Ovary (tissue), 9 donors: Measurements from ENCODE around the gene PRICKLE1. TPM values are rescaled to one million over a fixed set of nuclear protein-coding genes. Genes with fewer than 3 reads are reported as not detected.
A peak's percentile ranks its signal among the peaks of the same experiment; 100 is the strongest.

ENCODE experiments used
- DNase-seq, 5 donors: peaks; one replicate each; pipeline ENCODE4 v3.0.0-alpha.2; 2019 to 2020
- H3K27ac ChIP-seq, 2 donors: fragments of 200-600 bp; one replicate each; pipeline versions ENCODE4 v1.5.1 to v1.8.0; 2019 to 2022
- H3K27me3 ChIP-seq: fragments of 200-600 bp; one replicate; pipeline ENCODE4 v1.8.0; 2022
- H3K36me3 ChIP-seq: fragments of 200-600 bp; sonication (generic); one replicate; pipeline ENCODE4 v1.5.1; 2019
- H3K4me1 ChIP-seq: one replicate; pipeline ENCODE4 v1.8.1; 2013; ENCODE audit warnings: mild to moderate bottlenecking, moderate library complexity; ENCODE audit not compliant: insufficient read depth
- H3K4me3 ChIP-seq: fragments of 200-600 bp; sonication (generic); one replicate; pipeline ENCODE4 v1.5.1; 2017
- H3K9me3 ChIP-seq, 2 donors: fragments of 200-600 bp in 1 of 2; sonication (generic) in 1 of 2; one replicate each; pipeline versions ENCODE4 v1.5.1 to v1.8.1; 2013 to 2019; ENCODE audit warnings: mild to moderate bottlenecking in 1 of 2, moderate library complexity in 1 of 2
- CTCF ChIP-seq, 3 donors: fragments of 450-650 bp in 2 of 3; fragments of 200-600 bp in 1 of 3; IDR thresholded peaks; one replicate each; pipeline versions ENCODE4 v1.5.1 to v1.8.0; 2016 to 2022; ENCODE audit warnings: antibody characterized with exemption in 3 of 3, mild to moderate bottlenecking in 1 of 3
- EP300 ChIP-seq: sonication (generic); formaldehyde crosslinking; IDR thresholded peaks from one replicate; pipeline ENCODE4 v1.6.1; 2017; ENCODE audit warnings: antibody characterized with exemption
- POLR2A ChIP-seq: fragments of 450-650 bp; IDR thresholded peaks from one replicate; pipeline ENCODE4 v1.6.1; 2017; ENCODE audit warnings: antibody characterized with exemption, mild to moderate bottlenecking, moderate library complexity
- WGBS, 3 donors: extraction: QIAGEN DNeasy Blood & Tissue Kit in 1 of 3; methylation state at CpG; one replicate each; pipeline versions ENCODE4 v1.1.5 to v1.1.7; 2013 to 2017; 5-methylcytosine and 5-hydroxymethylcytosine counted together
- intact Hi-C, 4 donors: fragments of 100-400 bp; cut with DNase I; formaldehyde crosslinking; loops; one replicate each; pipeline versions ENCODE4 v1.11.0 to v1.15.1; 2022 to 2023
- polyA plus RNA-seq, 2 donors: library from polyadenylated mRNA; stranded (reverse); fragments of 200-250 nt in 1 of 2; fragments of 350-450 nt in 1 of 2; fragmentation: Illumina TruSeq in 1 of 2; extraction: RNeasy Lipid Tissue Mini Kit (QIAGEN cat#74804) in 1 of 2; gene quantifications; one replicate each; pipeline ENCODE4 v1.2.3, GENCODE V29; 2013 to 2014
- total RNA-seq, 7 donors: library from RNA; depleted of rRNA in 2 of 7; stranded (reverse); fragments of >200 nt in 2 of 7; fragmentation: NEBNext Ultra II Directional in 3 of 7; extraction: Animal tissue kit (Norgen Biotek cat#: 25700) in 3 of 7; gene quantifications; one replicate each; pipeline versions ENCODE4 v1.1.0 to v1.2.4, GENCODE V29; 2016 to 2023
- donor health status: DM: no; HTN: no; CAD: no; lungs with moderate emphysema.
- donor health status: DM: no; HTN: no; CAD: no.
- donor health status: Bipolar disorder and iron deficiency.
- donor health status: DM: yes; HTN: yes; CAD: no.
- donor health status: DM: no; HTN: no; CAD: no.
- donor health status: DM: yes; HTN: yes; CAD: no.

The PRICKLE1 gene
- total and polyA plus RNA-seq, 9 donors, result 12.5 to 35.2 (median 22.5) TPM

- Histone ChIP-seq H3K27ac (peak overlapping the region in 1 of 2 donors; percentile 3), H3K9me3 (no peaks in the 10 kb centered on the region), H3K4me1 (peaks cover 10% of the 10 kb centered on the region), H3K27me3 (no peaks in the 10 kb centered on the region), H3K36me3 (no peaks in the 10 kb centered on the region), H3K4me3 (no peak overlapping the region)
- WGBS, 3 donors, result 61 to 86% (median 78%) methylated on average over 1 of the region's 1 CpG
- no peak for TF ChIP-seq POLR2A
- no peak for TF ChIP-seq EP300
- no peak for TF ChIP-seq CTCF (IDR thresholded peaks at IDR 0.05)
- intact Hi-C loops, result loop anchor here (5.0 to 10.0 kb wide), 6 partner anchors 86 to 803 kb away; partner anchors contain the start of gene PRICKLE1 (in 2 of the 4)
- DNase-seq, result no peak
Observed at GRCh38 chr12:42481368-42481767, 108.2 kb downstream of the PRICKLE1 start.

- H3K4me1 ChIP-seq, result peaks cover 9% of the 10 kb centered on the region
- H3K9me3 ChIP-seq, result no peaks in the 10 kb centered on the region
- no peak overlapping the region for H3K4me3 ChIP-seq
- intact Hi-C loops, result no loop called here
- no peak overlapping the region for H3K27ac ChIP-seq
- WGBS, 3 donors, result 29 to 30% (median 29%) methylated on average over 1 of the region's 1 CpG
- H3K36me3 ChIP-seq, result no peaks in the 10 kb centered on the region
- TF ChIP-seq POLR2A (no peak), CTCF (IDR thresholded peaks at IDR 0.05) (no peak), EP300 (no peak)
- no peaks in the 10 kb centered on the region for H3K27me3 ChIP-seq
- no peak for DNase-seq
Observed at GRCh38 chr12:42477941-42478340, 111.6 kb downstream of the PRICKLE1 start.

GRCh38 chr12:42475106-42475505 is 114.4 kb downstream of the PRICKLE1 start:
- 48 to 70% (median 59%) methylated on average over 3 of the region's 3 CpGs for WGBS, 3 donors
- TF ChIP-seq POLR2A, result no peak
- TF ChIP-seq CTCF (IDR thresholded peaks at IDR 0.05), result no peak
- no peak for TF ChIP-seq EP300
- no peaks in the 10 kb centered on the region for H3K27me3 ChIP-seq
- intact Hi-C loops, result no loop called here
- no peak overlapping the region for H3K4me3 ChIP-seq
- H3K36me3 ChIP-seq, result no peaks in the 10 kb centered on the region
- H3K9me3 ChIP-seq, result no peaks in the 10 kb centered on the region
- H3K4me1 ChIP-seq, result peaks cover 2% of the 10 kb centered on the region
- no peak overlapping the region for H3K27ac ChIP-seq
- no peak for DNase-seq

- no peak for DNase-seq
- TF ChIP-seq POLR2A, result no peak
- TF ChIP-seq EP300, result no peak
- TF ChIP-seq CTCF (IDR thresholded peaks at IDR 0.05), result no peak
- Histone ChIP-seq H3K27me3 (no peaks in the 10 kb centered on the region), H3K27ac (no peak overlapping the region), H3K36me3 (no peaks in the 10 kb centered on the region), H3K4me1 (peaks cover 2% of the 10 kb centered on the region), H3K9me3 (no peaks in the 10 kb centered on the region), H3K4me3 (no peak overlapping the region)
- 37 to 77% (median 60%) methylated on average over 2 of the region's 2 CpGs for WGBS, 3 donors
- intact Hi-C loops, result no loop called here
Observed at GRCh38 chr12:42474391-42474790, 115.2 kb downstream of the PRICKLE1 start.
